PC-9 (cell line): ENCODE results near the gene PNPLA7. TPM values are rescaled to one million over a fixed set of nuclear protein-coding genes. Genes with fewer than 3 reads are reported as not detected.

Source experiments
- BruUV-seq: library from RNA; stranded (reverse); fragments of 400-500 nt; replicated peaks from 2 replicates; lab custom pipeline; 2021; lab: Mats Ljungman, UMichigan
- CTCF ChIA-PET: fragments of 300-600 bp; sonication (Branson Sonifier 250); formaldehyde crosslinking; loops from one replicate; lab custom pipeline; 2022; ENCODE audit warnings: antibody characterized with exemption; lab: Charles Lee
- POLR2A ChIA-PET: fragments of 300-600 bp; sonication (Branson Sonifier 250); formaldehyde crosslinking; loops from one replicate; lab custom pipeline; 2022; ENCODE audit warnings: antibody characterized with exemption; ENCODE audit not compliant: unreplicated experiment; lab: Charles Lee
- DNase-seq, 2 experiments: peaks; one replicate each; pipeline versions ENCODE4 v3.0.0 to v3.0.0-alpha.2; 2015 to 2022; ENCODE audit warnings: mixed read lengths in 1 of 2
- H2AFZ ChIP-seq: fragments of 200-600 bp; sonication (generic); 2 replicates; pipeline ENCODE4 v1.8.1; 2017; ENCODE audit warnings: antibody characterized with exemption
- H3F3A ChIP-seq: fragments of 200-600 bp; sonication (generic); 2 replicates; pipeline ENCODE4 v1.8.1; 2017; ENCODE audit warnings: antibody characterized with exemption, mild to moderate bottlenecking, low read depth; ENCODE audit not compliant: insufficient read depth
- H3K27ac ChIP-seq: fragments of 200-600 bp; sonication (generic); 2 replicates; pipeline ENCODE4 v1.6.1; 2016; ENCODE audit warnings: mixed run types
- H3K27me3 ChIP-seq: fragments of 200-600 bp; sonication (generic); 2 replicates; pipeline ENCODE4 v1.6.1; 2016; ENCODE audit warnings: low read depth, mixed run types; ENCODE audit not compliant: insufficient read depth
- H3K36me3 ChIP-seq: fragments of 200-600 bp; sonication (generic); 2 replicates; pipeline ENCODE4 v1.6.1; 2016; ENCODE audit warnings: low read depth, mixed run types
- H3K4me1 ChIP-seq: fragments of 200-600 bp; sonication (generic); replicated peaks from 2 replicates; pipeline ENCODE4 v1.6.1; 2016; ENCODE audit warnings: mixed run types; ENCODE audit not compliant: insufficient read depth
- H3K4me2 ChIP-seq: fragments of 200-600 bp; sonication (generic); 2 replicates; pipeline ENCODE4 v1.6.1; 2017; ENCODE audit warnings: mixed run types
- H3K4me3 ChIP-seq: fragments of 200-600 bp; sonication (generic); 2 replicates; pipeline ENCODE4 v1.6.1; 2016; ENCODE audit warnings: mixed run types
- H3K79me2 ChIP-seq: fragments of 200-600 bp; sonication (generic); 2 replicates; pipeline ENCODE4 v1.6.1; 2017; ENCODE audit warnings: low read depth, mixed run types
- H3K9me2 ChIP-seq: fragments of 200-600 bp; sonication (generic); 2 replicates; pipeline ENCODE4 v1.8.1; 2017; ENCODE audit warnings: mild to moderate bottlenecking; ENCODE audit not compliant: insufficient read depth
- H3K9me3 ChIP-seq: fragments of 200-600 bp; sonication (generic); 2 replicates; pipeline ENCODE4 v1.8.1; 2016; ENCODE audit warnings: low read depth; ENCODE audit not compliant: insufficient read depth
- H4K20me1 ChIP-seq: fragments of 200-600 bp; sonication (generic); 2 replicates; pipeline ENCODE4 v1.8.1; 2017; ENCODE audit not compliant: insufficient read depth
- EZH2 ChIP-seq: fragments of 200-600 bp; sonication (generic); IDR thresholded peaks from 2 replicates; pipeline ENCODE4 v1.8.0; 2017; ENCODE audit warnings: antibody characterized with exemption, low read depth
- intact Hi-C: fragments of 100-400 bp; cut with micrococcal nuclease; formaldehyde crosslinking; loops from one replicate; pipeline ENCODE4 v1.10.0; 2022; ENCODE audit not compliant: unreplicated experiment
- total RNA-seq: library from RNA; stranded (reverse); gene quantifications from 2 replicates; pipeline ENCODE4 v1.2.3, GENCODE V29; 2021
- TF ChIP-seq, protein P1 (sequence below): fragments of 200-600 bp; sonication (generic); conservative IDR thresholded peaks from 2 replicates; pipeline ENCODE4 v1.6.1; 2017; ENCODE audit warnings: mixed run types, antibody characterized with exemption, mild to moderate bottlenecking, moderate library complexity

Gene PNPLA7
- total RNA-seq, 1 experiment from 2014 or later: 1.9 TPM

DNA sequence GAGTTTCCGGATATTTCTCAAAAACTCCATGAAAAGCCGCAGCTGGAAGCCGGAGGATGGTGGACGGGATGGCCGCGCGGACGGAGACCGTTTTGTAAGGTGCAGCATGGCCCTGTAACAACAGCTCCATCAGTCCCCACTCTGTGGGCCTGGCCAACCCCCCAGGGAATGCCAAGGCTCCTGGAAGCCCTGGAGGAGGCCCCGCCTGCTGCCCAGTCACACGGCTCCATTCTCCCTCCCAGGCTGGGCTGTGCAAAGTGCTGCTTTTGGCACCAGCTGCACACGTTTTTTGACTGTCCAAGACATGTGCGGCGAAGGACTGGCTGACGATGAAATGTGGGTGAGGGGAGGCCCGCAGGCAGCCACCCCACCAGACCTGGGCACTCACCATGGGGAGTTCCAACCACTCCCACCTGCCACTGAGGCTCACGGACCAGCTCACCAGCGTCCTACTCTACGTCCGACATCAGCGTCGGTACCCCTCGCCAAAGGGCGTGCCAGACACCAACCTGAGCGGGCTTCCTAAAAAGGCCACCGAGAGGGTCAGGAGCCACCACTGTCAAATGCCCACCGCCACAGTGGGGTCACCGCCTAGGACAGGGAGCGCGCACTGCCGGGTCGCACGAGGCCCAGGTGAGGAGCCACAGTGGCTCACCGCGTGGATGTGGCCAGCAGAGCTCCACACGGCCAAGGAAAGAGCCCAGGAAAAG, 27.3 kb downstream of the PNPLA7 start:
- no peaks in the 10 kb centered on the region for H3K27me3 ChIP-seq
- H2AFZ ChIP-seq: no peak overlapping the region
- no peak overlapping the region for H3K27ac ChIP-seq
- no peaks in the 10 kb centered on the region for H3K9me2 ChIP-seq
- intact Hi-C loops: no loop called here
- ChIA-PET POLR2A (interaction anchor here (0.6 kb wide), 1 partner anchor 100 kb away, joined by 24 read pairs; the partner anchor contains the start of genes EXD3 and NOXA1), CTCF (no interaction called here)
- BruUV-seq: no TSS peak
- no peak overlapping the region for H3K4me2 ChIP-seq
- H3K4me3 ChIP-seq: no peak overlapping the region
- no peaks in the 10 kb centered on the region for H4K20me1 ChIP-seq
- no peaks in the 10 kb centered on the region for H3K36me3 ChIP-seq
- H3K4me1 ChIP-seq: no peaks in the 10 kb centered on the region
- no peaks in the 10 kb centered on the region for H3K79me2 ChIP-seq
- H3K9me3 ChIP-seq: no peaks in the 10 kb centered on the region
- TF ChIP-seq, protein P1, sequence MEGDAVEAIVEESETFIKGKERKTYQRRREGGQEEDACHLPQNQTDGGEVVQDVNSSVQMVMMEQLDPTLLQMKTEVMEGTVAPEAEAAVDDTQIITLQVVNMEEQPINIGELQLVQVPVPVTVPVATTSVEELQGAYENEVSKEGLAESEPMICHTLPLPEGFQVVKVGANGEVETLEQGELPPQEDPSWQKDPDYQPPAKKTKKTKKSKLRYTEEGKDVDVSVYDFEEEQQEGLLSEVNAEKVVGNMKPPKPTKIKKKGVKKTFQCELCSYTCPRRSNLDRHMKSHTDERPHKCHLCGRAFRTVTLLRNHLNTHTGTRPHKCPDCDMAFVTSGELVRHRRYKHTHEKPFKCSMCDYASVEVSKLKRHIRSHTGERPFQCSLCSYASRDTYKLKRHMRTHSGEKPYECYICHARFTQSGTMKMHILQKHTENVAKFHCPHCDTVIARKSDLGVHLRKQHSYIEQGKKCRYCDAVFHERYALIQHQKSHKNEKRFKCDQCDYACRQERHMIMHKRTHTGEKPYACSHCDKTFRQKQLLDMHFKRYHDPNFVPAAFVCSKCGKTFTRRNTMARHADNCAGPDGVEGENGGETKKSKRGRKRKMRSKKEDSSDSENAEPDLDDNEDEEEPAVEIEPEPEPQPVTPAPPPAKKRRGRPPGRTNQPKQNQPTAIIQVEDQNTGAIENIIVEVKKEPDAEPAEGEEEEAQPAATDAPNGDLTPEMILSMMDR: no peak
- no peak for TF ChIP-seq EZH2
- no peak for DNase-seq
- H3F3A ChIP-seq: no peaks in the 10 kb centered on the region

DNA sequence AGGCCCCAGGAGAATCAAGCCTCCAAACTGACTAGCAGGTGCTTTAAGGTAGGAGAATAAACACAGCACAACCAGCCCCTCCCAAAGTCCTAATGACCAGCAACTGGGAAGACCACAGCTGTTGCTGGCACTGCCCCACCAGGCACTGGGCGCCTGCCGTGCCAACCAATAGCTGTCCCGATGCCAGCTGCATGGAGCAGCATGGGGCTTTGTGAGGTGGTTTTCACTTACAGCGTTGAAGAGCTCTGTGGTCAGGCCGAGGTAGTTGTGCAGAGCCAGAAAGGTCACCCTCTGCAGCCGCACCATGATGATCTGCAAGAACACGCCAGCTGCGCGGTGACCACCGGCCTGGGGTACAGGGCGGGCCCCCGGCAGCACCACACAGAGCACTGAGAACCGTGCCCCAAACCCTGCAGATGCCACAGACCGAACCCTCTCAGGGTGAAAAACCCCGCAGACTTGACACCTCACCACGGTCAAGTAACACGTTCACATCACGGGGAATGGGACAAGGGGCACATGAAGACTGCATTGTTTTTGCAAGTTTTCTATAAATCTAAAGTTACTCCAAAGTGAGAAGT, 28.7 kb downstream of the PNPLA7 start:
- DNase-seq: no peak
- Histone ChIP-seq H3K9me3 (no peaks in the 10 kb centered on the region), H3K9me2 (no peaks in the 10 kb centered on the region), H4K20me1 (no peaks in the 10 kb centered on the region), H3K36me3 (no peaks in the 10 kb centered on the region), H3K79me2 (no peaks in the 10 kb centered on the region), H3K27me3 (no peaks in the 10 kb centered on the region), H3F3A (peaks cover under 1% of the 10 kb centered on the region; the same call in 1 of the 2 replicates), H2AFZ (no peak overlapping the region), H3K27ac (no peak overlapping the region), H3K4me1 (no peaks in the 10 kb centered on the region), H3K4me3 (no peak overlapping the region), H3K4me2 (no peak overlapping the region)
- BruUV-seq: no TSS peak
- intact Hi-C loops: no loop called here
- ChIA-PET CTCF (no interaction called here), POLR2A (no interaction called here)
- TF ChIP-seq EZH2: no peak
- TF ChIP-seq, protein P1: no peak

DNA sequence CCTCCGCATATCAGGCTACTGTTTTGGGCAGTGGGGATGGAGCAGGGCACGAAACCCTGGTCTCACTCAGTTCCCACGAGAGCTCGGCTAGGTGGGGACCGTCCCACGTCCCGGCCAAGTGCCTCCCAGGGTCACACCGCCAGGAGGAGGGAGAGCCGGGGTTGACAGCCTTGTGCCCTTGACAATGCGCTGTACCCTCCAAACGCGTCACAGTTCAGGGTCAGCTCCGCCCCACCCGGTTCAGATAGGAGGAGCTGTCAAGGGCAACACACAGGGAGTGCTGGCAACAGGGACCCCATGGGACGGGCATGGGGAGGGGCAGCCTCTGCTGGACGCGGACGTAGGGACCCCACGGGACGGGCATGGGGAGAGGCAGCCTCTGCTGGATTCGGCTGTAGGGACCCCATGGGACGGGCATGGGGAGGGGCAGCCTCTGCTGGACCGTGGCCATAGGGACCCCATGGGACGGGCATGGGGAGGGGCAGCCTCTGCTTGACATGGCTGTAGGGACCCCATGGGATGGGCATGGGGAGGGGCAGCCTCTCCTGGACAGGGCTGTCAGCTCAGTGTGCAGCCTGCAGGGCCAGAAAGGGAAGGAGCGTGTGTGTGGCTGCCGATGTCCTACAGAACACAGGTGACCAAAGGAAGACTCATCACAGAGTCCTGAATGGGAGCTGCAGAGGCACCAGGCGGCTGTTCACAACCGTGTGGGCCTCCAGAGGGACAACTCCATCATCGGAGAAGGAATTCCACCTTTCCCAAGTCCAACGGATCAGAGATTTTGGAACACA, 29.4 kb downstream of the PNPLA7 start:
- TF ChIP-seq, protein P1: no peak
- TF ChIP-seq EZH2: no peak
- intact Hi-C loops: no loop called here
- Histone ChIP-seq H3K4me1 (no peaks in the 10 kb centered on the region), H2AFZ (no peak overlapping the region), H3K9me3 (no peaks in the 10 kb centered on the region), H3K36me3 (no peaks in the 10 kb centered on the region), H3K27ac (no peak overlapping the region), H3K9me2 (no peaks in the 10 kb centered on the region), H3K27me3 (no peaks in the 10 kb centered on the region), H4K20me1 (no peaks in the 10 kb centered on the region), H3K4me3 (no peak overlapping the region), H3K4me2 (no peak overlapping the region), H3F3A (peaks cover 4% of the 10 kb centered on the region; the same call in 1 of the 2 replicates), H3K79me2 (no peaks in the 10 kb centered on the region)
- ChIA-PET POLR2A (no interaction called here), CTCF (no interaction called here)
- no TSS peak for BruUV-seq
- no peak for DNase-seq
